HEK293 (cell line): ENCODE data around the gene SKOR2.
A peak's percentile ranks its signal among the peaks of the same experiment; 100 is the strongest.
"Not testable (repeated sequence)": the region's sequence is repeated elsewhere in the genome, so short reads cannot be mapped to it uniquely, and the experiment has no call there.

Source experiments
- CTCF ChIA-PET: fragments of 350-600 bp; formaldehyde crosslinking; extraction: SDS; loops from one replicate; lab custom pipeline; 2021; ENCODE audit warnings: antibody characterized with exemption; lab: Yijun Ruan, JAX
- POLR2A ChIA-PET: fragments of 300-600 bp; formaldehyde crosslinking; extraction: SDS; loops from one replicate; lab custom pipeline; 2020; ENCODE audit warnings: antibody characterized with exemption, inconsistent platforms; lab: Yijun Ruan, JAX
- H3K27ac ChIP-seq: fragments of 200-500 bp; sonication (Bioruptor generic); 2 replicates; pipeline ENCODE4 v1.5.1; 2014; ENCODE audit warnings: low read depth, low read length, control low read depth, inconsistent platforms; ENCODE audit errors: extremely low read depth
- H3K36me3 ChIP-seq, 2 experiments: fragments of 200-500 bp in 1 of 2; sonication (Bioruptor generic) in 1 of 2; 1 replicate in 1 of 2; 2 replicates in 1 of 2; pipeline ENCODE4 v1.5.1; 2014 to 2017; ENCODE audit warnings: inconsistent platforms in 2 of 2, low read length in 2 of 2; ENCODE audit not compliant: control insufficient read depth in 2 of 2, insufficient read depth in 1 of 2
- H3K4me1 ChIP-seq: fragments of 200-500 bp; sonication (Bioruptor generic); 2 replicates; pipeline ENCODE4 v1.5.1; 2014; ENCODE audit warnings: mild to moderate bottlenecking, low read length, inconsistent platforms; ENCODE audit not compliant: control insufficient read depth, insufficient read depth
- H3K4me3 ChIP-seq: 2 replicates; pipeline ENCODE4 v1.5.1; 2011; ENCODE audit warnings: low read depth, mild to moderate bottlenecking, control low read depth, low read length, moderate library complexity
- H3K9me3 ChIP-seq: fragments of 200-500 bp; sonication (Bioruptor generic); 2 replicates; pipeline ENCODE4 v1.5.1; 2014; ENCODE audit warnings: low read depth, low read length, inconsistent platforms; ENCODE audit not compliant: control insufficient read depth, insufficient read depth
- FEZF1 ChIP-seq: fragments of 450-650 bp; formaldehyde crosslinking; IDR thresholded peaks from 2 replicates; pipeline ENCODE4 v1.5.1; 2016; ENCODE audit warnings: missing biosample characterization, missing genetic modification characterization
- GFI1B ChIP-seq: fragments of 450-650 bp; formaldehyde crosslinking; IDR thresholded peaks from 2 replicates; pipeline ENCODE4 v1.5.1; 2016; ENCODE audit warnings: missing biosample characterization, missing genetic modification characterization
- GLIS1 ChIP-seq: fragments of 450-650 bp; formaldehyde crosslinking; IDR thresholded peaks from 2 replicates; pipeline ENCODE4 v1.5.1; 2016; ENCODE audit warnings: missing biosample characterization, missing genetic modification characterization
- KLF1 ChIP-seq: fragments of 450-650 bp; formaldehyde crosslinking; IDR thresholded peaks from 2 replicates; pipeline ENCODE4 v1.5.1; 2016; ENCODE audit warnings: missing biosample characterization, missing genetic modification characterization
- KLF10 ChIP-seq: fragments of 450-650 bp; IDR thresholded peaks from 2 replicates; pipeline ENCODE4 v1.5.1; 2018; ENCODE audit warnings: missing biosample characterization, mild to moderate bottlenecking, missing genetic modification characterization
- KLF9 ChIP-seq: fragments of 450-650 bp; formaldehyde crosslinking; IDR thresholded peaks from 2 replicates; pipeline ENCODE4 v1.5.1; 2016; ENCODE audit warnings: missing biosample characterization, missing genetic modification characterization, low read depth
- MZF1 ChIP-seq: fragments of 450-650 bp; formaldehyde crosslinking; IDR thresholded peaks from 2 replicates; pipeline ENCODE4 v1.5.1; 2017; ENCODE audit warnings: missing biosample characterization, missing genetic modification characterization, borderline replicate concordance
- SP3 ChIP-seq: fragments of 450-650 bp; formaldehyde crosslinking; IDR thresholded peaks from 2 replicates; pipeline ENCODE4 v1.5.1; 2016; ENCODE audit warnings: missing biosample characterization, missing genetic modification characterization
- SP7 ChIP-seq: fragments of 450-650 bp; formaldehyde crosslinking; IDR thresholded peaks from 2 replicates; pipeline ENCODE4 v1.5.1; 2016; ENCODE audit warnings: missing biosample characterization, missing genetic modification characterization
- WT1 ChIP-seq: fragments of 450-650 bp; formaldehyde crosslinking; IDR thresholded peaks from 2 replicates; pipeline ENCODE4 v1.5.1; 2016; ENCODE audit warnings: missing biosample characterization, missing genetic modification characterization
- ZEB2 ChIP-seq: fragments of 450-650 bp; formaldehyde crosslinking; IDR thresholded peaks from 2 replicates; pipeline ENCODE4 v1.5.1; 2016; ENCODE audit warnings: missing biosample characterization, missing genetic modification characterization
- ZFP37 ChIP-seq: fragments of 450-650 bp; formaldehyde crosslinking; IDR thresholded peaks from 2 replicates; pipeline ENCODE4 v1.5.1; 2016; ENCODE audit warnings: missing biosample characterization, missing genetic modification characterization
- ZNF211 ChIP-seq: fragments of 450-650 bp; formaldehyde crosslinking; IDR thresholded peaks from 2 replicates; pipeline ENCODE4 v1.5.1; 2016; ENCODE audit warnings: low read depth, missing biosample characterization, missing genetic modification characterization
- ZNF214 ChIP-seq: fragments of 450-650 bp; formaldehyde crosslinking; IDR thresholded peaks from 2 replicates; pipeline ENCODE4 v1.5.1; 2017; ENCODE audit warnings: missing biosample characterization, mild to moderate bottlenecking, missing genetic modification characterization, borderline replicate concordance
- ZNF302 ChIP-seq: fragments of 450-650 bp; formaldehyde crosslinking; IDR thresholded peaks from 2 replicates; pipeline ENCODE4 v1.5.1; 2016; ENCODE audit warnings: missing biosample characterization, missing genetic modification characterization, low read depth
- ZNF404 ChIP-seq: fragments of 450-650 bp; formaldehyde crosslinking; IDR thresholded peaks from 2 replicates; pipeline ENCODE4 v1.5.1; 2017; ENCODE audit warnings: missing biosample characterization, missing genetic modification characterization
- ZNF423 ChIP-seq: fragments of 450-650 bp; formaldehyde crosslinking; IDR thresholded peaks from 2 replicates; pipeline ENCODE4 v1.5.1; 2016; ENCODE audit warnings: missing biosample characterization, missing genetic modification characterization
- ZNF610 ChIP-seq: fragments of 450-650 bp; formaldehyde crosslinking; IDR thresholded peaks from 2 replicates; pipeline ENCODE4 v1.5.1; 2016; ENCODE audit warnings: missing biosample characterization, missing genetic modification characterization, borderline replicate concordance
- ZNF621 ChIP-seq: fragments of 450-650 bp; formaldehyde crosslinking; IDR thresholded peaks from 2 replicates; pipeline ENCODE4 v1.5.1; 2017; ENCODE audit warnings: missing biosample characterization, missing genetic modification characterization
- ZNF747 ChIP-seq: fragments of 450-650 bp; formaldehyde crosslinking; IDR thresholded peaks from 2 replicates; pipeline ENCODE4 v1.5.1; 2016; ENCODE audit warnings: missing biosample characterization, missing genetic modification characterization
- ZXDB ChIP-seq: fragments of 450-650 bp; formaldehyde crosslinking; IDR thresholded peaks from 2 replicates; pipeline ENCODE4 v1.5.1; 2016; ENCODE audit warnings: missing biosample characterization, missing genetic modification characterization
- TF ChIP-seq, protein P1 (sequence below): fragments of 450-650 bp; formaldehyde crosslinking; IDR thresholded peaks from 2 replicates; pipeline ENCODE4 v1.5.1; 2017; ENCODE audit warnings: missing biosample characterization, missing genetic modification characterization
- TF ChIP-seq, protein P2 (sequence below): fragments of 450-650 bp; formaldehyde crosslinking; IDR thresholded peaks from 2 replicates; pipeline ENCODE4 v1.5.1; 2016; ENCODE audit warnings: missing biosample characterization, missing genetic modification characterization

SKOR2 gene

DNA sequence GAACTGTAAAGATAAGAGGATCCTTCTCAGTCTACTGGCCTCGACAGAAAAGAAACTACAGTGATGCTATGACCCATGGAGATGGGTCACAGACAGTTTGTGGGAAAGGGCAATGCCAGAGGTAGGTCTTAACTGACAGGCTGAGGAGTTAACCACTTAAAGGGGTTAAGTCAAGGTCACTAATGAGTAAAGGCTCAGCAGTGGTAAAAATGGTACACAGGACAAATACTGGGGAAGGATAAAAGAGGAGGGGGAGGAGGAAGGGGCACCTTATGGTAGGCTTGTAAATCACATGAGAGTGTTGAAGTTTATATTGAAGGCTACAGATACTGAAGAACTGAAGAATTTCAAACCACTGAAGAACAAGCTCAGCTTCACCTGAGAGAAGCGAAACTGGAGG is 85.2 kb downstream of the SKOR2 start:
- ChIA-PET CTCF (no interaction called here), POLR2A (interaction anchor here (2.1 to 3.0 kb wide), 2 partner anchors 16 kb away, joined by 10 to 13 read pairs; partner anchors contain the start of gene HDHD2)
- H3K27ac ChIP-seq: no peak overlapping the region

DNA sequence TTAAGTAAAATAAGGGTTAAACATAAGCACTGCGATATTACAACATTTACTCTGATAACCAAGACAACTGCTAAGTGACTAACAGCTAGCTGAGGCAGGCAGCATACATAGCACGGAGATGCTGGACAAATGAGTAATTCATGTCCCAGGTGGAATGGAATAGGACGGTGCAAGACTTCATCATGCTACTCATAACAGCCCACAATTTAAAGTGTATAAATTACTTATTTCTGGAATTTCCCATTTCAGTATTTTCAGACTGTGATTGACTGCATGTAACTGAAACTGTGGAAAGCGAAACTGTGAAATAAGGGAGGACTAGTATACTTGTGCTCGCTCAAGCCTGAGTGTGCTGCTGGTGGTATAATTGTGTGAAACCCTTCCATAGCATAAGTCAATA is 88.2 kb downstream of the SKOR2 start:
- Histone ChIP-seq H3K4me3 (no peak overlapping the region), H3K9me3 (no peaks in the 10 kb centered on the region), H3K36me3 (no peaks in the 10 kb centered on the region; a peak in 1 of 3 replicates), H3K4me1 (peaks cover 11% of the 10 kb centered on the region), H3K27ac (no peak overlapping the region)
- no peak for TF ChIP-seq ZNF747 (tag by site-specific recombination)
- TF ChIP-seq ZEB2: no peak
- TF ChIP-seq MZF1 (tag by site-specific recombination): no peak
- no peak for TF ChIP-seq ZNF302 (tag by site-specific recombination)
- no peak for TF ChIP-seq ZXDB (tag by site-specific recombination)
- TF ChIP-seq WT1: no peak
- no peak for TF ChIP-seq GFI1B
- TF ChIP-seq ZNF621 (tag by site-specific recombination): no peak
- TF ChIP-seq ZNF610: no peak
- ChIA-PET CTCF (no interaction called here), POLR2A (interaction anchor here (1.0 to 1.9 kb wide), 2 partner anchors 12 to 13 kb away, joined by 3 to 9 read pairs; partner anchors contain the start of gene HDHD2)

More for the DNA sequence above, 85.2 kb downstream of the SKOR2 start:
- Histone ChIP-seq H3K36me3 (no peaks in the 10 kb centered on the region; a peak in 1 of 3 replicates), H3K4me3 (no peak overlapping the region), H3K9me3 (no peaks in the 10 kb centered on the region), H3K4me1 (peaks cover 7% of the 10 kb centered on the region)
- peak; percentile 71; the same call in 1 of the 2 replicates for TF ChIP-seq FEZF1 (tag by site-specific recombination)
- TF ChIP-seq ZNF404 (tag by site-specific recombination): no peak
- TF ChIP-seq, protein P1, sequence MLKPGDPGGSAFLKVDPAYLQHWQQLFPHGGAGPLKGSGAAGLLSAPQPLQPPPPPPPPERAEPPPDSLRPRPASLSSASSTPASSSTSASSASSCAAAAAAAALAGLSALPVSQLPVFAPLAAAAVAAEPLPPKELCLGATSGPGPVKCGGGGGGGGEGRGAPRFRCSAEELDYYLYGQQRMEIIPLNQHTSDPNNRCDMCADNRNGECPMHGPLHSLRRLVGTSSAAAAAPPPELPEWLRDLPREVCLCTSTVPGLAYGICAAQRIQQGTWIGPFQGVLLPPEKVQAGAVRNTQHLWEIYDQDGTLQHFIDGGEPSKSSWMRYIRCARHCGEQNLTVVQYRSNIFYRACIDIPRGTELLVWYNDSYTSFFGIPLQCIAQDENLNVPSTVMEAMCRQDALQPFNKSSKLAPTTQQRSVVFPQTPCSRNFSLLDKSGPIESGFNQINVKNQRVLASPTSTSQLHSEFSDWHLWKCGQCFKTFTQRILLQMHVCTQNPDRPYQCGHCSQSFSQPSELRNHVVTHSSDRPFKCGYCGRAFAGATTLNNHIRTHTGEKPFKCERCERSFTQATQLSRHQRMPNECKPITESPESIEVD (tag by site-specific recombination): 0 out of 2 replicates have a peak, but pooled peaks have one; percentile 12

DNA sequence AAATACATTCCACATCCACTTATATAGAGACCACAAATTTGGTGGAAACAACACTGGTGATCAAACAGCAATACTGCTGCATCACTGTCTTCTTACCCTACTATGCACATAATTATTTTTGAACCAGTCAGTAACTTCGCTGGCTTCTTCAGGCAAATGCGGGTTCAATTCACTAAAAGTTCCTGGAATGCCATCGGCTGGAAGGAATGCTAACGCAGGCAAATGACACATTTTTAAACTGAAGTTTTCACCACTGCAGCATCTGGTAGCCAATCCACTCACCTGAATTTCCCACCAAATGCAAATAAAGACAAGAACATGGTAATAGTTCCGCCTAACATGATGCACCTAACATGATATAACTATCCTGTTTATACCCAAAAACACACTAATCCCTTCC is 91.2 kb downstream of the SKOR2 start:
- H3K27ac ChIP-seq: no peak overlapping the region
- H3K4me1 ChIP-seq: peaks cover 5% of the 10 kb centered on the region
- TF ChIP-seq ZNF214 (no peak), ZNF423 (tag by site-specific recombination) (no peak), ZNF211 (tag by site-specific recombination) (no peak)
- CTCF ChIA-PET: interaction anchor here (0.5 to 1.3 kb wide), 3 partner anchors 44 to 613 kb away, joined by 3 to 7 read pairs (median 4); no protein-coding TSS in a partner anchor
- POLR2A ChIA-PET: no interaction called here
- H3K9me3 ChIP-seq: no peaks in the 10 kb centered on the region
- no peak overlapping the region for H3K4me3 ChIP-seq
- peaks cover under 1 to 4% of the 10 kb centered on the region in 2 experiments; a peak in 2 of 3 replicates for H3K36me3 ChIP-seq

DNA sequence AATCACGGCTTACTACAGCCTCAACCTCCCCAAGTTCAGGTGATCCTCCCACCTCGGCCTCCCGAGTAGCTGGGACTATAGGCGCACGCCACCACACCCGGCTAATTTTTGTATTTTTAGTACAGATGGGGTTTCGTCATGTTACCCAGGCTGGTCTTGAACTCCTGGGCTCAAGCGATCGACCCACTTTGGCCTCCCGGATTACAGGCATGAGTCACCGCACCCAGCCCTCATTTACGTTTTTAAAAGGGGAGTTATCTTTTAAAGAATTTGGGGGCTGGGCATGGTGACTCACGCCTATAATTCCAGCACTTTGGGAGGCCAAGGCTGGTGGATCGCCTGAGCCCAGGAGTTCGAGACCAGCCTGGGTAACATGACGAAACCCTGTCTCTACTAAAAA is 93.1 kb downstream of the SKOR2 start:
- POLR2A ChIA-PET: interaction anchor here (0.6 to 1.9 kb wide), 2 partner anchors 8 to 960 kb away, joined by 3 to 13 read pairs; partner anchors contain the start of gene HDHD2
- H3K36me3 ChIP-seq: peaks cover 9 to 19% of the 10 kb centered on the region in 2 experiments
- H3K4me3 ChIP-seq, H3K4me1 ChIP-seq, H3K27ac ChIP-seq, H3K9me3 ChIP-seq: not testable (repeated sequence)
- CTCF ChIA-PET: interaction anchor here (0.7 kb wide), 1 partner anchor 57 kb away, joined by 3 read pairs; no protein-coding TSS in a partner anchor
- TF ChIP-seq, protein P2, sequence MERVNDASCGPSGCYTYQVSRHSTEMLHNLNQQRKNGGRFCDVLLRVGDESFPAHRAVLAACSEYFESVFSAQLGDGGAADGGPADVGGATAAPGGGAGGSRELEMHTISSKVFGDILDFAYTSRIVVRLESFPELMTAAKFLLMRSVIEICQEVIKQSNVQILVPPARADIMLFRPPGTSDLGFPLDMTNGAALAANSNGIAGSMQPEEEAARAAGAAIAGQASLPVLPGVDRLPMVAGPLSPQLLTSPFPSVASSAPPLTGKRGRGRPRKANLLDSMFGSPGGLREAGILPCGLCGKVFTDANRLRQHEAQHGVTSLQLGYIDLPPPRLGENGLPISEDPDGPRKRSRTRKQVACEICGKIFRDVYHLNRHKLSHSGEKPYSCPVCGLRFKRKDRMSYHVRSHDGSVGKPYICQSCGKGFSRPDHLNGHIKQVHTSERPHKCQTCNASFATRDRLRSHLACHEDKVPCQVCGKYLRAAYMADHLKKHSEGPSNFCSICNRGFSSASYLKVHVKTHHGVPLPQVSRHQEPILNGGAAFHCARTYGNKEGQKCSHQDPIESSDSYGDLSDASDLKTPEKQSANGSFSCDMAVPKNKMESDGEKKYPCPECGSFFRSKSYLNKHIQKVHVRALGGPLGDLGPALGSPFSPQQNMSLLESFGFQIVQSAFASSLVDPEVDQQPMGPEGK: 0 out of 2 replicates have a peak, but pooled peaks have one; percentile 22
- 0 out of 2 replicates have a peak, but pooled peaks have one; percentile 9 for TF ChIP-seq ZXDB (tag by site-specific recombination)
- TF ChIP-seq MZF1 (tag by site-specific recombination): peak; percentile 16; the same call in 1 of the 2 replicates
- peak; percentile 74 for TF ChIP-seq GLIS1 (tag by site-specific recombination)
- TF ChIP-seq KLF1: peak; percentile 49; the same call in 1 of the 2 replicates
- peak; percentile 19; the same call in 1 of the 2 replicates for TF ChIP-seq KLF9 (tag by site-specific recombination)
- TF ChIP-seq WT1: peak; percentile 47; the same call in 1 of the 2 replicates
- TF ChIP-seq SP3 (tag by site-specific recombination): 0 out of 2 replicates have a peak, but pooled peaks have one; percentile 12
- 0 out of 2 replicates have a peak, but pooled peaks have one; percentile 37 for TF ChIP-seq SP7 (tag by site-specific recombination)
- peak; percentile 82 for TF ChIP-seq KLF10
- TF ChIP-seq ZFP37 (tag by site-specific recombination): peak; percentile 42; the same call in 1 of the 2 replicates
